Stimulated activated CD4-positive, alpha-beta T cell treated with anti-CD3 and anti-CD28 coated beads, Interleukin-4, amount 100 ng/mL, for 4 hours (primary cell): ENCODE measurements around the gene PPP2R2D.
"Not testable (repeated sequence)": the region's sequence is repeated elsewhere in the genome, so short reads cannot be mapped to it uniquely, and the experiment has no call there.

Experiments
- DNase-seq, 2 experiments: peaks; one replicate each; pipeline ENCODE4 v3.0.0-alpha.2; 2020

Gene PPP2R2D

DNA sequence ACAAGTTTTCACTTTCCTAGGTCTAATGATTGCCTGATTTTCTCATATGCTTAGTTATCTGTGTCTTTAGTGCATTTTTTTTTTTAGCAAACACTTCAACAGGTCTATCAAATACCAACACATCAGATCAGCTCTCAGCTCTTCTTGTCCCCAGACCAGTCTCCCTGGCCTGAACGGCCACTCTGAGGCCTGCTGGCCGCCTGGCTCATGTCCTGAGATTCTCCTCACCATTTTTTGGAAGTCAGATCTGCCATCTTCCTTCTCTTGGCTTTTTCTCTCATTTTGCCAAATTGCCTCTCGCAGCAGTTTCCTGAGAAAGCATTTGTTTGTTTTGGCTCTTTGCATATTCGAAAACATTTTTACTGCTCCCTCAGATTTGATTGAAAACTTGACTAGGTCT, 29.3 kb downstream of the PPP2R2D start:
- no peak for DNase-seq

- no peak for DNase-seq
Measured at GRCh38 chr10:131930586-131931330, 29.9 kb downstream of the PPP2R2D start.

DNA sequence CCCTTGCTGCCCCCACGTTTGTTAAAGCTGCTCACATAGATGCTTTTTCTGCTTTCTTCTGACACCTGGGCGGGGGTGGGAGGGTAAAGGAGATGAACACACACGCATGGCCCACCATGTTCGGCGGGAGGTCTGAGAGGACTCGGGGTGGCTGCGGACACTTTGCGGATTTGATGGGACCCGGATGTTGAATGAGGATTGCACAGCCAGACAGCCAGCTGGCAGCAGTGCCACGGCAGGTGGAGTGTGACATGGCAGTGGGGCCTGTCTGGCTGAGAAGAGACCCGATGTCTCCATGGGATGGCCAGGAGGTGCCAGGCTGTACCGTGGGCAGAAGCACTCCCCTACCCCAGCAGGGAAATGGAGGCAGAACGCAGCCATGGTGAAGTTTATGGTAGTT, 31.2 kb downstream of the PPP2R2D start:
- DNase-seq: no peak

GRCh38 chr10:131933016-131933695, 32.3 kb downstream of the PPP2R2D start:
- DNase-seq: no peak

GRCh38 chr10:131933696-131934086, 32.9 kb downstream of the PPP2R2D start:
- no peak for DNase-seq

- DNase-seq: no peak
Measured at GRCh38 chr10:131934769-131935168, 34.0 kb downstream of the PPP2R2D start.

GRCh38 chr10:131935260-131935659, 34.5 kb downstream of the PPP2R2D start:
- DNase-seq: no peak

DNA sequence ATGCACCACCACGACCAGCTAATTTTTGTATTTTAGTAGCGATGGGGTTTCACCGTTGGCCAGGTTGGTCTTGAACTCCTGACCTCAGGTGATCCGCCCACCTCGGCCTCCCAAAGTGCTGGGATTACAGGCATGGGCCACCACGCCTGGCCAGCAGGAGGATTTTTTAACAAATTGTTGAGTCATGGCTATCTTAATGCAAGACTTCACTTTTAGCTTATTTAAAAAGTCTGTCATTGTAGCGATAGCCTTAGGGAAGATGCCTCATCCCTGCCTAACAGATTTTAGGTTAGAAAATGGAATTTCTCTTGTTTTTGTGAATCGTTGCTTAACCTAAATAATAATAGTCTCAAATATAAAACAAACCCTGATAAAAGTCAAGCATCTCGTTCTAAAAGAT, 35.5 kb downstream of the PPP2R2D start:
- no peak for DNase-seq

DNA sequence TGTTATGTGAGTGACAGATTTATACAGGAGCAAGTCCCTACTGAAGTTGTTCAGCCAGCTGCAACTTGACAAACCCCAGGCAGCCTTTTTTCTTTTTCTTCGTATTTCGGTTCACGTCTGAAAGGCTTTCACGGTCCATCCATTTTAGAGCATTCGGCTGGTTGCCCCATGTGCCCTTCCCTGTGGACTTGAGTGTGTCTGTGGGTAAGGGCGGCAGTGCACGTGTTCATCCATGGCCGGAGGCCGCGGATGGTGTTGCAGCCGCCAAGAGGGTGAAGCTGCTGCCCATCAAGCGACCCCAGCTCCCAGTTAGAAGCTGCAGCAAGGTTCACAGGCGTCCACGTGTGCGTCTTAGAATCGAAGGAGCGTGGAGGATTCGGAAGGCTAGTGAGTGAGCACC, 35.9 kb downstream of the PPP2R2D start:
- DNase-seq: no peak

GRCh38 chr10:131937836-131938235, 37.0 kb downstream of the PPP2R2D start:
- no peak for DNase-seq

DNA sequence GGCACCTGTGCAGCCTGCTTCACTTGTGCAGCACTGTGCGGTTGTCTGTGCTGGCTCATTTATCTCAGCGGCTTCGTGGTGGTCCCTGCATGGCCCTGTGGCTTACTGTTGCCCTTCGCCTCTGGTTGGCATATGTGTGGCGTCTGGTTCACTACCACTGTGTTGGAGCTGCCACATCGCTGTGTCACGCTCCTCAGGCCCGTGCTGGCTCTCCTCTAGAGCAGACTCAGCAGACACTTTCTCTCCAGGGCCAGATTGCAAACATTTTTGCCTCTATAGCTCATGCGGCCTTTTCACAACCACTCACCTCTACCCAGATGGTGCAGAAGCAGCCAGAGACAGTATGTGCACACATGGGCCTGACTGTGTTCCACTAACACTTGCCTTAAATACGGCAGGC, 37.9 kb downstream of the PPP2R2D start:
- no peak for DNase-seq

GRCh38 chr10:131942455-131942854, 41.6 kb downstream of the PPP2R2D start:
- DNase-seq: no peak

- no peak for DNase-seq
Measured at GRCh38 chr10:131943021-131943814, 42.4 kb downstream of the PPP2R2D start.

DNA sequence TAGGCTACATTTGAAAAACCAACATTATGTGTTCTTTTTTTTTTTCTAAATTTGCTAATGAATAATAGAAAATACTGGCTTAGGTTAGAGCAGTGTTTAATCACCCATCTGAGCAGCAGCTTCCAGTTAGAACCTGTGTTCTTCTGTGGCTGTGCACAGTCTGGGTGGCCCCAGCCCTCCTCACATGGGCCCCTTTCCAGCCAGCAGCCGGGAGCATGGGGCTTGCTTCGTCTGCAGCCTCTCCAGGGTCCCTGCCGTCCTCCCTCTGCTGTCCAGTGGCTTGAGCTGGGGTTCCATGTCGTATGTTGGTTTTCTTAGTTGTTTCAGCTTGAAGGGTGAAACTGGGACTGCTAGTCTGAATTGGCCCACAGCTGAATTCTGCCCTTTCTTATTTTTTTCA, 43.6 kb downstream of the PPP2R2D start:
- DNase-seq: no peak

DNA sequence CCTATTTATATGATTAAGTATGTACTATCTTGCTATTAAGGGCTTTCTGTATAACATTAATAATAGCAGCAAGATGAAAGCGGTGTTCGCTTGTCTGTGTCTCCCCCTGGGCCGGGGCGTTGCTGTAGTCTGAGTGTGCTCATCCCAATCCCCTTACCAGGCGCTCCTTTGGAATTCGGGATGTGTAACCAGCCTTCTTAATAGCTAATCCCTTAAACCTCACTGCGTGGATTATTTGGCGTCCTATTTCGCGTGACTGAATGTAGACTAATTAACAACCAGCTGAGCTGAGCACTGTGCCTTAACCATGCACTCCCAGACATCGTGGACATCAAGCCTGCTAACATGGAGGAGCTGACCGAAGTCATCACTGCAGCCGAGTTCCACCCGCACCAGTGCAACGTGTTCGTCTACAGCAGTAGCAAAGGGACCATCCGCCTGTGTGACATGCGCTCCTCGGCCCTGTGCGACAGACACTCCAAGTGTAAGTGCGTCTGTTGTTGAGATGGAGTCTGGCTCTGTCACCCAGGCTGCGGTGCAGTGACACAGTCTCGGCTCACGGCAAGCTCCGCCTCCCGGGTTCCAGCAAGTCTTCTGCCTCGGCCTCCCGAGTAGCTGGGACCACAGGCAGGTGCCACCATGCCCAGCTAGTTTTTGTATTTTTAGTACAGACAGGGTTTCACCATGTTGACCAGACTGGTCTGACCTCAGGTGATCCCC, 44.3 kb downstream of the PPP2R2D start:
- DNase-seq: no peak

GRCh38 chr10:131946321-131946751, 45.5 kb downstream of the PPP2R2D start:
- no peak for DNase-seq

GRCh38 chr10:131946880-131947279, 46.1 kb downstream of the PPP2R2D start:
- DNase-seq: no peak

DNA sequence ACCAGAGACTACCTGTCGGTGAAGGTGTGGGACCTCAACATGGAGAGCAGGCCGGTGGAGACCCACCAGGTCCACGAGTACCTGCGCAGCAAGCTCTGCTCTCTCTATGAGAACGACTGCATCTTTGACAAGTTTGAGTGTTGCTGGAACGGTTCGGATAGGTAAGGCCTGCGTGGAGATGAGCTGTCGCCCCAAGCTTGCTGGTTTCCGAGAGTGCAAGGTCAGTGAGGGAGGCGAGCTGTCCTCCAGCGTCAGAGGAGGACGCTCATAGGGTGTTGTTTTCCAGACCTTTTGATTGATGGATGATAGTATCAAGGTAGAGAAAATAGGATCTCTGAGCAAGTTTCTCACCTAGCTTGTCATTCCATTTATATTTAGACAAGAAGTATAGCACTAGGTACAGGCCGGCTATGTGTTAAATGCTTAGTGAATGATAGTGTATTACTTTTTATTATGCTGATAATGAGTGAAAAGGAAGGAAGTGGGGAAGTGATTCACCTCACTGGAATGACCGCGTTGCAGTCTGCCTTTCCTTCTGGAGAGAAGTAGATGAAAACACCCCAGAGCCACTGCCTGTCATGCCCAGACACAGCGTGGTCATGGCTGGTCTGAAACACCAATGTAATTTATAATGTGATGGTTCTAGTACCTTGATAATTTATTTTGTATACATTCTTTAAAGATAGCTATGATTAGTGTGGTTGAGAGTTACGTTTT, 47.0 kb downstream of the PPP2R2D start:
- no peak for DNase-seq

DNA sequence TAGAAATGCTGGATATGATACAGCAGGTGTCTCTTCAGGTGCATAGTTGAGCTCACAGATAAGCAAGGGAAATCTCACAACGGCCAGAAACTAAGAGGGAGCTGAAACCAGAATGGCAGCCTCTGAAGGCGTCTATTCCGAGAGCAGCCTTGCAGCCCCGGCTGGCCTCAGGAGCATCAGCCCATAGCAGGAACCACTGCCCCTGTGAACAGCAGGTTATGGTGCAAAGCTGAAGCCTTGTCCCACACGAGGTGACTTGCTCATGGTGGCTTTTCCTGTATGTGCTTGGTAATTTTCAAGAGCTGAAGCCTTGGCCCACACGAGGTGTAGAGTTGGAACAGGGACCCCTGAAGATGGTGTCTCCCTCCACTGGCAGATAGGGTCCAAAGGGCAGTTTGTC, 47.7 kb downstream of the PPP2R2D start:
- no peak for DNase-seq

GRCh38 chr10:131949041-131949862, 48.4 kb downstream of the PPP2R2D start:
- DNase-seq: no peak

- DNase-seq: not testable (repeated sequence)
Measured at GRCh38 chr10:131949908-131950307, 49.1 kb downstream of the PPP2R2D start.
